Activated T-cell treated with anti-CD3 and anti-CD28 coated beads, Interleukin-2, amount 50 U/mL, for 1 hour (primary cell): ENCODE measurements around the gene LANCL2.

Experiments
- DNase-seq: peaks from one replicate; pipeline ENCODE4 v3.0.0-alpha.2; 2020

Gene LANCL2

GRCh38 chr7:55472928-55473725 is 108.0 kb downstream of the LANCL2 start:
- no peak for DNase-seq

- DNase-seq = no peak
Measured at GRCh38 chr7:55473932-55474331, 108.8 kb downstream of the LANCL2 start.

GRCh38 chr7:55474944-55475854 is 110.1 kb downstream of the LANCL2 start:
- DNase-seq = no peak

GRCh38 chr7:55475855-55476803 is 111.0 kb downstream of the LANCL2 start:
- no peak for DNase-seq

GRCh38 chr7:55476852-55477780 is 112.0 kb downstream of the LANCL2 start:
- DNase-seq = no peak

GRCh38 chr7:55477781-55478374 is 112.7 kb downstream of the LANCL2 start:
- no peak for DNase-seq

GRCh38 chr7:55478700-55479099 is 113.6 kb downstream of the LANCL2 start:
- no peak for DNase-seq

GRCh38 chr7:55481155-55481554 is 116.0 kb downstream of the LANCL2 start:
- DNase-seq = no peak

- DNase-seq = no peak
Measured at GRCh38 chr7:55483046-55483445, 117.9 kb downstream of the LANCL2 start.
